DMS53 treated with DMSO at 0.1 percent for 48 hours (cell line): ENCODE results near the gene ELL2.

Source experiments
- DNase-seq: peaks from one replicate; lab custom pipeline; 2025; ENCODE audit not compliant: unreplicated experiment; lab: John Stamatoyannopoulos, UW

Gene ELL2

DNA sequence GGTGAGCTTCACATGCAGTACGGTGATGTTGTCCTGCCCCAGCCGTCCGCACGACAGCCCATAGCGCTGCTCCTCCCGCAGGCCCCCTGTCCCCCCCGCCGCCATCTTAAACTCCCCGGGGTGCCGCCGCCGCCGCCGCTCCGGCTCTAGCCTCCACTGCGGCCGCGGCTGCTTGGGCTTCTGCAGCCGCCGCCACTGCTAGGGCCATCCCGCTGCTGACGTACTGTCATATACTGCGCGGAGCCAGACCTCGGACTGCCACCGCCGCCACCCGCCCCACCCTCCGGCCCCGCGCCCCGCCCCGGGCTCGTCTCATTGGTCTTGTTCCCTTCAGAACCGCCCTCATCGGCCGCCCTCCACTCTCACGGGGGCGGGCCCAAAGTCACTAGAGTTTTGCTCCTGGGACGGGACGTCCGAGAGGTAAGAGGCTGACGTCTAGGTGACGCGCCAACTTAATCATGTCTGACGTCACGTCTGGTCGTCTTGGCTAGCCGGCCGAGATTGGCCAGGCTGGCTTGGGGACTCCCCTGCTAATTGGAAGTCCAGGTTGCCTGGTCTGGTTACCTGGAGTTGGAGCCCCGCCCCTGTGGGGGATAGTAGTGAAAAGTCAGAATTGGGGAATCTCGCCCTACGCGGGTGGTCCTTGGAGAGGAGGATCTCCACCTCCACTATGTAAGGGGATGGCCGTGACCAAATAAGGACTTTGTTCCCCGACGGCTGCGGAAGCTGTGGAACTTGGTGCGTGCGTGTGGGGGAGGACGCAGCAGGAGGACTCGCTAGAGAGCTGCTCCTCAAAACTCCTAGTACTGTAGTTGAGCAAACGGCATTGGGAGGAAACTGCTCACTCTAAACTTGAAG lies at the start of gene ELL2:
Gene ELL2, minus strand, starts transcription at position 235 of the 858 bp plus-strand sequence. Its CDS starts 130 bp downstream, at position 105.
- DNase-seq, result peak; percentile 96

- no peak for DNase-seq
These were observed 47.5 kb upstream of the ELL2 start for GRCh38 chr5:96008987-96009647.

DNA sequence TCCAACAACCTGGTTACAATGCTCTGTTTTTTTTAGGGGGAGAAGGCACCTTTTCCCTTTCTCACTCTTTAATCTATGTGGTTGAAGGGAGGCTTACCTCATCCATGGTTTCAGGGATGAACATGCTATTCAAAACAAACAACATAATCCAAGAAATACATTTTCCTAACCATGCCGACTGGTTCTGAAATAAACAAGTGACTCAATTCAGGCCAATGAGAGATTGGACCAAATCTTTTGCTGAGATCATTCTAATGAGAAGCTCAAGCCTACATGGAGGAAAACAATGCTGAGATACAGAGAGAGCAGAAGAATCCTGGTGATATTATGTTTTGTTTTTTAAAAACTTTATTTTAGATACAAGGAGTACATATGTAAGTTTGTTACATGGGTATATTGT lies 46.8 kb upstream of the ELL2 start:
- no peak for DNase-seq

- DNase-seq, result no peak
These were observed 45.4 kb upstream of the ELL2 start for GRCh38 chr5:96007051-96007450.

DNA sequence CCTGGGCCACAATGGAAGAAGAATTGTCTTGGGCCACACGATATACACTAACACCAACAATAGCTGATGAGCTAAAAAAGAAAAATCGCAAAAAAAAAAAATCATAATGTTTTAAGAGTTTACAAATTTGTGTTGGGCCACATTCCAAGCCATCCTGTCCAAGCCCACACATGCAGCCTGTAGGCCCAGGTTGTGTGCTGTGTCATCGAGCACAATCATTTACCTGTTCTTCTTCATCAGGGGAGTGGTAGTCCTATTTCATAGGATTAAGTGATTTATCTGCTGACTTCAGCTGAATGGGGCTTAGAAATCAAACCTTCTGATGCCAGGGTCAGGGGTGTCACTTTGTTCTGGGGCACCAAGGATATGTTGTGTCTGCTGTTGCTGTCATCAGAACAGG lies 44.6 kb upstream of the ELL2 start:
- DNase-seq, result no peak

GRCh38 chr5:96004754-96005153 lies 43.1 kb upstream of the ELL2 start:
- DNase-seq, result no peak

DNA sequence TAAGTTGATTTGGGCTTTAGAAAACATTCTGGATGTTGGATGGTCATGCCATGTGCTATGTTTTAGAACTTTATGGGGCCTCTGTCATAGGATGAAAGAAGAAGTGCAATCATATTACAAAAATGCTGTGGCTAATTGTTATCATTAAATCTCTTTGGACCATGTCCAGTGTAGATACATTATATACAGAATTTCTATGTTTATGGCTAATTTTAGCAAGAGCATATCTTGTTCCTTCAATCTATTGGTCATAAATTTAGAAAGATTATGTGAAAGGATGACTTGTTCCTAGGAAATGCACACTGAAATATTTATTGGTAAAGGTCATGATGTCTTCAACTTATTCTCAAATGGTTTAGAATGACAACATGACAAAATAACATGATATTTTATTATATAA lies 42.4 kb upstream of the ELL2 start:
- DNase-seq, result no peak

DNA sequence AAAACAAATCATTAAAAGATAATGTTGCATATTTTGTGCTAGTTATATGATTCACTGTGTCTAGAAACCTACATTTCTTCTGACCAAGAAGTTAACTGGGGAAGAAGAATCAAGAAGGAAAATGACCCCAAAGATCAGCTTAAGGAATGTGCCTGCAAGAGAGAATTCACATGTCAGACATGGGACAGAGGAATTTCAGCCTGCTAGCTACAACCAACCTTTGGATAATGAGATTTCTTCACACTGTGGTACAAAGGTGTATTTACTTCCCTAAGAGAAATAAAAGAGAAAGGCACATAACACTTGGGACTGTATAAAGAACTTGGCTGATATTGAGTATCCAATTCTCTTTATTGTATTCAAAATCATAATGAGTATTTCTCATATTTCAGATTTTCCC lies 39.6 kb upstream of the ELL2 start:
- no peak for DNase-seq

GRCh38 chr5:96000308-96000707 lies 38.7 kb upstream of the ELL2 start:
- no peak for DNase-seq

- DNase-seq, result no peak
These were observed 35.5 kb upstream of the ELL2 start for GRCh38 chr5:95996904-95997723.

GRCh38 chr5:95995962-95996489 lies 34.4 kb upstream of the ELL2 start:
- no peak for DNase-seq

DNA sequence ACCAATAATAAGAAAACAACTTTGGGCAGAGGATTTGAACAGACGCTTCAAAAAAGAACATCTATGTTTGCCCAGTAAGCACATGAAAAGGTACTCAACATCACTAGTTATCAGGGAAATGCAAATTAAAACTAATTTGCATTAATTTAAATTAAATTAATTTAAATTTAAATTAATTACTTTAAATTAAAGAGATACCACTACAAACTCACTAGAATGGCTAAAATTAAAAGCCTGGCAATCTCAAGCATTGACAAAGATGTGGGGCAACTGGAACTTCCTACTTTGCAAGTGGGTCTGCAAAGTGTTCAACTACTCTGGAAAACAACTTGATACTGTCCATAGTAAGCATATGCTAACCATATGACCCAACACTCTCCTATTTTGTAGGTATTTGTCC lies 32.1 kb upstream of the ELL2 start:
- no peak for DNase-seq

DNA sequence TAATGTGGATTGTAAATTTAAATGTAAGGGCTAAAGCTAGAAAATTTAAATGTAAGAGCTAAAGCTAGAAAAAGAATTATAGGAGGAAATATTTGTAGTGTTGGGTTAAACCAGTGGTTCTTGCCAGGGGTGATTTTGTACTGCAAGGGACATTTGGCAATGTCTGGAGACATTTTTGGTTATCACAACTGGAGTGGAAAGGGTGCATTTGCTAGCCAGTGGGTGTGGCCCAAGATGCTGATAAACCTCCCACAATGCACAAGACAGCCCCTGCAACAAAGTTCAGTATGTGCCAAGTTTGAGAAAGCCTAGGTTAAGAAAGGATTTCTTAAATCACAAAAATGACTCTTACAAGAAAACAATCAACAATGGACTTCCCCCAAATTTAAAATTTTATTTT lies 31.6 kb upstream of the ELL2 start:
- DNase-seq, result no peak

- DNase-seq, result no peak
These were observed 27.8 kb upstream of the ELL2 start for GRCh38 chr5:95989283-95990048.

GRCh38 chr5:95988877-95989276 lies 27.2 kb upstream of the ELL2 start:
- DNase-seq, result no peak

- no peak for DNase-seq
These were observed 26.4 kb upstream of the ELL2 start for GRCh38 chr5:95988094-95988493.

- no peak for DNase-seq
These were observed 25.4 kb upstream of the ELL2 start for GRCh38 chr5:95986937-95987520.

GRCh38 chr5:95986001-95986400 lies 24.4 kb upstream of the ELL2 start:
- no peak for DNase-seq

DNA sequence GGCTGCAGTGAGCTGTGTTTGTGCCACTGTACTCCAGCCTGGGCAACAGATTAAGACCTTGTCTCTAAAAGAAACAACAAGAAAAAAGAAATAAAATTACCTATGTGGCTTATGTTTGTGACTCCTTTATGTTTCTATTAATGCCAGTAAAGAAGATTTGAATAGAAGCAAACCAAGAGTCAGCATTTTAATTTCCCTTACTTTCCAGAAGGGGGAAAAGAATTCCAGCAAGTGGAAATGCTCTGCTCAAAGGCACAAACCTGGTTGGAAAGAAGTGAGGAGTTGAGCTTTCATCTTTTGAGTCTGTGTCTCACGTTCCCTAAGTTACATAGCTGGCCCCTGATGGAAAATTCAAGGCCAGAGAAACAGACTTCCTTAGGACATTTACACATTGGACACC lies 23.6 kb upstream of the ELL2 start:
- no peak for DNase-seq

DNA sequence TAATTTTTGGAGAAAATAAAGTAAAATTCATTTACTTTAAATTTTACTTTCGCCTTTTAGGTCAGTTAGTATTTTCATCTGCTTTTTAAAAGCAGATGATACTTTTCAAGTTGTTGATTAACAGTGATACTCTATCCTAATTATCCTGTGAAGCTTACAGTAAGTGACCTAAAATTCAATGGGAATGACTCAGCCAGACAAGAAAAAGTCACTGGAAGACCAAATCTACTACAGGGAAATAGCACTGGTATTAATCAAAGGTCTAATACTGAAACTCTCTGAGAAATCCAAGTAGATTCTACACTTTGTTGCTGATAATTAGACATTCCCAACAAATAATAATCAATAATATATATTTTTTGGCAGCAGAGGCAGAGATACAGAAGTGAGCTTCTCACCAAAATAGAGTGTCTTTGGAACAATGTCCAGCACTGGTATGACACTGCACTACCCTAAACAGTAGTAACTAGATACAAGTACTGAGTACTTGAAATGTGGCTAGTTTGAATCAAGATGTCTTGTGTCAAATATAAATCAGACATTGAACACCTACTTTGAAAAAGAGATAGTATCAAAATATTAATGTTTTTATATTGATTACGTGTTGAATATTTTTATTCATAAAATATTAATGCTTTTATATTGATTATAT lies 22.8 kb upstream of the ELL2 start:
- DNase-seq, result no peak
